Stimulated activated CD8-positive, alpha-beta memory T cell treated with anti-CD3 and anti-CD28 coated beads, Interleukin-4, amount 100 ng/mL, for 48 hours (primary cell): Measurements from ENCODE around the gene LIG1.

Experiments
- DNase-seq: peaks from one replicate; pipeline ENCODE4 v3.0.0-alpha.2; 2020

The LIG1 gene

GRCh38 chr19:48069435-48069834, 100.7 kb downstream of the LIG1 start:
- no peak for DNase-seq
